Measurements from ENCODE around the gene KIF26B.
"Not testable (repeated sequence)": the region's sequence is repeated elsewhere in the genome, so short reads cannot be mapped to it uniquely, and the experiment has no call there.

Gene KIF26B

DNA sequence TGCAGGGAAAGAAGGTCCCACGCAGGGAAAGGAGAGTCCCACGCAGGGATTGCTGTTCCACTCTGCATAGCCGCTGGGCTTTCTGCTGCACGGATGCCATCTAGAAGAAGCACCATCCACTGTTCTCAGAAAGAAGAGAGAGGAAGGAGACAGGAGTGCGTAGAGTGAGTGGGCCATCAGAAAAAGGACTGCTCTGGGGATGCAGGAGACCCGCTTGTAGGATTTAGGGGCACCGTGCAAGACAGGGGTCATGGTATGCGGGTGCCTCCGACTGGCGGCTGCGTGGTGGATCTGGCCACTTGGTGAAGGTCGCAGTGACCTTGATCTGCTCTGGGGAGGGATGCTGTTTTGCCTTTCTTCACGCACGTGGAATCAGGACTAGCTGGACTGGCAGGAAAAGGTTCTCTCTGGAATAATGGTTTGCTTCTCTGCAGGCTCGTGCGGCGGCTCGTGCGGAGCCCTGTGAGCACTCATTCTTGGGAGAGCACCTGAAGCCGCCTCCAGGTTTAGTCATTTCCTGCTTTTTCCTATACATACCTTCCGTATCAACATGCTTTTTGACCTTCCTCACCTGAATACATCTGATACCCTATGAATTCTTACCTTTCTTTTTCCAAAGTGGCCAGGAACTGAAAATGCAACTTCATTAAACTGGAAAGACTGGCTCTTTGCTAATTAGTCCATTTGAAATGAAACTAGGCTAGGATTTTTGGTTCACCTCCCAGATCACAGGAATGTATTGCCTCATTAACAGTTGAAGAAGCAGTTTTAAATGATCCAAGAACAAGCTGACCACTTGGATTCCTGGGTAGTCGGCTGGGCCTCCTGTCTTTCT is 181.6 kb downstream of the KIF26B start:
- Histone ChIP-seq H3K79me2 (ENCODE audit: insufficient read depth, low read length) (no peaks in the 10 kb centered on the region), H3F3A (ENCODE audit: insufficient read depth, low read length) (no peaks in the 10 kb centered on the region), H2AFZ (ENCODE audit: low read length) (no peak overlapping the region), H3K4me1 (ENCODE audit: insufficient read depth, low read length, severe bottlenecking) (no peaks in the 10 kb centered on the region), H3K9ac (ENCODE audit: low read length) (no peak overlapping the region), H3K27me3 (ENCODE audit: insufficient read depth, low read length) (no peaks in the 10 kb centered on the region), H3K27ac (ENCODE audit: low read depth, low read length, poor library complexity, severe bottlenecking) (no peak overlapping the region), H3K36me3 (ENCODE audit: insufficient read depth, low read length) (no peaks in the 10 kb centered on the region), H4K20me1 (ENCODE audit: insufficient read depth, low read length) (no peaks in the 10 kb centered on the region), H3K4me2 (ENCODE audit: low read length) (no peak overlapping the region), H3K9me3 (ENCODE audit: low read length) (no peaks in the 10 kb centered on the region), H3K9me2 (ENCODE audit: low read depth, low read length) (no peaks in the 10 kb centered on the region), H3K4me3 (ENCODE audit: low read depth, low read length, poor library complexity, severe bottlenecking) (no peak overlapping the region)
- TF ChIP-seq EZH2 (IDR thresholded peaks at IDR 0.05; ENCODE audit: borderline replicate concordance, low read length): no peak
- TF ChIP-seq, protein P1, sequence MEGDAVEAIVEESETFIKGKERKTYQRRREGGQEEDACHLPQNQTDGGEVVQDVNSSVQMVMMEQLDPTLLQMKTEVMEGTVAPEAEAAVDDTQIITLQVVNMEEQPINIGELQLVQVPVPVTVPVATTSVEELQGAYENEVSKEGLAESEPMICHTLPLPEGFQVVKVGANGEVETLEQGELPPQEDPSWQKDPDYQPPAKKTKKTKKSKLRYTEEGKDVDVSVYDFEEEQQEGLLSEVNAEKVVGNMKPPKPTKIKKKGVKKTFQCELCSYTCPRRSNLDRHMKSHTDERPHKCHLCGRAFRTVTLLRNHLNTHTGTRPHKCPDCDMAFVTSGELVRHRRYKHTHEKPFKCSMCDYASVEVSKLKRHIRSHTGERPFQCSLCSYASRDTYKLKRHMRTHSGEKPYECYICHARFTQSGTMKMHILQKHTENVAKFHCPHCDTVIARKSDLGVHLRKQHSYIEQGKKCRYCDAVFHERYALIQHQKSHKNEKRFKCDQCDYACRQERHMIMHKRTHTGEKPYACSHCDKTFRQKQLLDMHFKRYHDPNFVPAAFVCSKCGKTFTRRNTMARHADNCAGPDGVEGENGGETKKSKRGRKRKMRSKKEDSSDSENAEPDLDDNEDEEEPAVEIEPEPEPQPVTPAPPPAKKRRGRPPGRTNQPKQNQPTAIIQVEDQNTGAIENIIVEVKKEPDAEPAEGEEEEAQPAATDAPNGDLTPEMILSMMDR (IDR thresholded peaks at IDR 0.05; ENCODE audit: low read length): no peak

DNA sequence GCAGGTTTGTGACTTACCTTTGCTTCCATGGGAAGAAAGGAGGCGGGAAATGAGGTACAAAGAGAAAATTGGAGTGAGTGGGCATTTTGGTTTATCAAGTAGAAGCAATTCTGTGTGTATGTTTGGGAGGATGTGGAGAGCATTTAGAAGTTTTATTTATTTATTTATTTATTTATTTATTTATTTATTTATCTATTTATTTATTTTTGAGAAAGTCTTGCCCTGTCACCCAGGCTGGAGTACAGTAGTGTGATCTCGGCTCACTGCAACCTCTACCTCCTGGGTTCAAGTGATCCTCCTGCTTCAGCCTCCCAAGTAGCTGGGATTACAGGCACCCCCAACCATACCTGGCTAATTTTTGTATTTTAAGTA is 182.2 kb downstream of the KIF26B start:
- not testable (repeated sequence) for H3K27me3 ChIP-seq (ENCODE audit: insufficient read depth, low read length); H3K4me3 ChIP-seq (ENCODE audit: low read depth, low read length, poor library complexity, severe bottlenecking); H3F3A ChIP-seq (ENCODE audit: insufficient read depth, low read length); H3K36me3 ChIP-seq (ENCODE audit: insufficient read depth, low read length); H3K9me3 ChIP-seq (ENCODE audit: low read length); H2AFZ ChIP-seq (ENCODE audit: low read length); H3K27ac ChIP-seq (ENCODE audit: low read depth, low read length, poor library complexity, severe bottlenecking); H3K4me1 ChIP-seq (ENCODE audit: insufficient read depth, low read length, severe bottlenecking); H3K4me2 ChIP-seq (ENCODE audit: low read length); H3K79me2 ChIP-seq (ENCODE audit: insufficient read depth, low read length); H4K20me1 ChIP-seq (ENCODE audit: insufficient read depth, low read length); H3K9ac ChIP-seq (ENCODE audit: low read length); H3K9me2 ChIP-seq (ENCODE audit: low read depth, low read length)

DNA sequence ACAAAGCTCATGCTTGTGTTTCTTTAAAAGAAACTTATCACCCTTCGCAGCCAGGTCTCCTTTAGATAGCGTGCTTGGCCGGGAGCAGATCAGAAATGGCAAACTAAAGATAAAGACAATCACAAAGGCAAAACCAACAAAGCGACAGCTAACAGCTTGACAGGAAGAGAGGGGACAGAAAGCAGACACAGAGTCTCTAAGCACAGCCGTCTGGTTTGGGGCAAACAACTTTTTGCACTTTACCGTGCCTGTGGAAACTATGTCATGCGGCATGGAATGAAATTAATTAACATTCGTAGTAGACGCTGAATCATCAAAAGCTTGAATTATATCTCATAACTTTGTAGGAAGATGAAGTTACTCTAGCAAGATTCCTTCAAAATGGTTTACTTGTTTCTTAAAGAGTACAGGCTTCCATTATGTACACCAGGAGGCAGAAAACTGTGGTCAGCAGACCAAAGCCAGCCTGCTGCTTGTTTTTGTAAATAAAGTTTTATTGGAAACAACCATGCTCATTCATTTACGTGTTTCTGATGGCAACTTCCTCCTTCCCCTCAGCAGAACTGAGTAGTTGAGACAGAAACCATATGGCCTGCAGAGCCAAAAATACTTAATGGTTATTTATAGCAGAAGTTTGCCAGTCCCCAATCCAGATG is 183.2 kb downstream of the KIF26B start:
- Histone ChIP-seq H3K9me3 (ENCODE audit: low read length) (no peaks in the 10 kb centered on the region), H3K27me3 (ENCODE audit: insufficient read depth, low read length) (no peaks in the 10 kb centered on the region), H3K79me2 (ENCODE audit: insufficient read depth, low read length) (no peaks in the 10 kb centered on the region), H2AFZ (ENCODE audit: low read length) (no peak overlapping the region), H3F3A (ENCODE audit: insufficient read depth, low read length) (no peaks in the 10 kb centered on the region), H3K9ac (ENCODE audit: low read length) (no peak overlapping the region), H3K27ac (ENCODE audit: low read depth, low read length, poor library complexity, severe bottlenecking) (no peak overlapping the region), H3K36me3 (ENCODE audit: insufficient read depth, low read length) (no peaks in the 10 kb centered on the region), H3K4me2 (ENCODE audit: low read length) (no peak overlapping the region), H4K20me1 (ENCODE audit: insufficient read depth, low read length) (no peaks in the 10 kb centered on the region), H3K4me1 (ENCODE audit: insufficient read depth, low read length, severe bottlenecking) (no peaks in the 10 kb centered on the region), H3K9me2 (ENCODE audit: low read depth, low read length) (no peaks in the 10 kb centered on the region), H3K4me3 (ENCODE audit: low read depth, low read length, poor library complexity, severe bottlenecking) (no peak overlapping the region)
- TF ChIP-seq, protein P1 (IDR thresholded peaks at IDR 0.05; ENCODE audit: low read length): no peak
- no peak for TF ChIP-seq EZH2 (IDR thresholded peaks at IDR 0.05; ENCODE audit: borderline replicate concordance, low read length)
